Astrocyte (in vitro differentiated cells and primary cell): ENCODE data around the gene DUSP6. TPM values are rescaled to one million over a fixed set of nuclear protein-coding genes. Genes with fewer than 3 reads are reported as not detected.
A peak's percentile ranks its signal among the peaks of the same experiment; 100 is the strongest.

ENCODE experiments used
- DNase-seq: peaks from one replicate; pipeline ENCODE4 v3.0.0-alpha.2; 2010; ENCODE audit warnings: low read depth
- FAIRE-seq: peaks from 2 replicates; lab custom pipeline; 2011; peaks lifted over from hg19 to GRCh38; lab: Jason Lieb, UNC
- H2AFZ ChIP-seq: 2 replicates; pipeline ENCODE4 v1.6.0; 2012; ENCODE audit warnings: low read depth, low read length, inconsistent platforms
- H3K27ac ChIP-seq: 2 replicates; pipeline ENCODE4 v1.5.1; 2011; ENCODE audit warnings: low read depth, low read length, inconsistent platforms
- H3K27me3 ChIP-seq: 2 replicates; pipeline ENCODE4 v1.6.0; 2011; ENCODE audit warnings: low read length, inconsistent platforms; ENCODE audit not compliant: insufficient read depth
- H3K36me3 ChIP-seq: 2 replicates; pipeline ENCODE4 v1.5.1; 2011; ENCODE audit warnings: low read length, inconsistent platforms; ENCODE audit not compliant: insufficient read depth
- H3K4me1 ChIP-seq: 2 replicates; pipeline ENCODE4 v1.5.1; 2011; ENCODE audit warnings: low read length, inconsistent platforms; ENCODE audit not compliant: insufficient read depth
- H3K4me2 ChIP-seq: 2 replicates; pipeline ENCODE4 v1.6.0; 2012; ENCODE audit warnings: low read length, inconsistent platforms
- H3K4me3 ChIP-seq: 2 replicates; pipeline ENCODE4 v1.5.1; 2011; ENCODE audit warnings: low read depth, mild to moderate bottlenecking, low read length, inconsistent platforms; ENCODE audit not compliant: insufficient read depth
- H3K79me2 ChIP-seq: 2 replicates; pipeline ENCODE4 v1.6.0; 2012; ENCODE audit warnings: mild to moderate bottlenecking, low read length, inconsistent platforms; ENCODE audit not compliant: insufficient read depth
- H3K9ac ChIP-seq: 2 replicates; pipeline ENCODE4 v1.6.0; 2012; ENCODE audit warnings: mild to moderate bottlenecking, low read length, inconsistent platforms
- H3K9me3 ChIP-seq: 2 replicates; pipeline ENCODE4 v1.5.1; 2012; ENCODE audit warnings: low read depth, mild to moderate bottlenecking, low read length, inconsistent platforms; ENCODE audit not compliant: insufficient read depth
- H4K20me1 ChIP-seq: 2 replicates; pipeline ENCODE4 v1.6.0; 2012; ENCODE audit warnings: low read length, inconsistent platforms; ENCODE audit not compliant: insufficient read depth
- H3K27ac Mint-ChIP-seq: one replicate; pipeline ENCODE4 v1.8.0; 2021; ENCODE audit warnings: mild to moderate bottlenecking, mixed read lengths; ENCODE audit not compliant: unreplicated experiment
- H3K27me3 Mint-ChIP-seq: one replicate; pipeline ENCODE4 v1.8.0; 2021; ENCODE audit warnings: low read depth, mixed read lengths; ENCODE audit not compliant: unreplicated experiment
- H3K36me3 Mint-ChIP-seq: one replicate; pipeline ENCODE4 v1.8.0; 2021; ENCODE audit warnings: low read depth, mixed read lengths; ENCODE audit not compliant: unreplicated experiment
- H3K4me1 Mint-ChIP-seq: one replicate; pipeline ENCODE4 v1.8.0; 2021; ENCODE audit warnings: low read depth, mixed read lengths; ENCODE audit not compliant: unreplicated experiment
- H3K4me3 Mint-ChIP-seq: one replicate; pipeline ENCODE4 v1.8.0; 2021; ENCODE audit warnings: mild to moderate bottlenecking, moderate library complexity, mixed read lengths; ENCODE audit not compliant: unreplicated experiment
- H3K9me3 Mint-ChIP-seq: one replicate; pipeline ENCODE4 v1.8.0; 2021; ENCODE audit warnings: mild to moderate bottlenecking, mixed read lengths; ENCODE audit not compliant: unreplicated experiment
- CTCF ChIP-seq: IDR thresholded peaks from 2 replicates; pipeline ENCODE4 v1.5.1; 2011; ENCODE audit warnings: low read depth, mild to moderate bottlenecking, inconsistent platforms, low read length, moderate library complexity; ENCODE audit not compliant: insufficient read depth
- EZH2 ChIP-seq: IDR thresholded peaks from 2 replicates; pipeline ENCODE4 v1.6.1; 2012; ENCODE audit warnings: mild to moderate bottlenecking, low read length, inconsistent platforms; ENCODE audit not compliant: insufficient read depth
- total RNA-seq: library from RNA; stranded (reverse); gene quantifications from 2 replicates; pipeline ENCODE4 v1.2.1, GENCODE V29; 2021

DUSP6 gene
- total RNA-seq, 1 donor from 2014 or later: 63.0 TPM

- H3K27me3 Mint-ChIP-seq: no peaks in the 10 kb centered on the region
- H3K4me1 Mint-ChIP-seq: peaks cover 41% of the 10 kb centered on the region
- H3K4me3 ChIP-seq: peak overlapping the region; percentile 89
- H3K4me3 Mint-ChIP-seq: peak overlapping the region; percentile 99
- H3K9ac ChIP-seq: peak overlapping the region; percentile 91
- peaks cover 25% of the 10 kb centered on the region for H3K36me3 ChIP-seq
- H3K9me3 Mint-ChIP-seq: no peaks in the 10 kb centered on the region
- H2AFZ ChIP-seq: no peak overlapping the region
- H3K79me2 ChIP-seq: peaks cover 55% of the 10 kb centered on the region
- H3K4me1 ChIP-seq: peaks cover 54% of the 10 kb centered on the region
- no peaks in the 10 kb centered on the region for H3K9me3 ChIP-seq
- DNase-seq (no peak), FAIRE-seq (no peak)
- peak overlapping the region; percentile 94 for H3K4me2 ChIP-seq
- peak overlapping the region; percentile 80 for H3K27ac ChIP-seq
- H4K20me1 ChIP-seq: peaks cover 56% of the 10 kb centered on the region
- H3K27ac Mint-ChIP-seq: peak overlapping the region; percentile 99
- no peak for TF ChIP-seq EZH2
- no peak for TF ChIP-seq CTCF
- H3K27me3 ChIP-seq: no peaks in the 10 kb centered on the region
- peaks cover 4% of the 10 kb centered on the region for H3K36me3 Mint-ChIP-seq
Measured at GRCh38 chr12:89350260-89350629, 2.1 kb downstream of the DUSP6 start.

- TF ChIP-seq EZH2: no peak
- TF ChIP-seq CTCF: no peak
- peak overlapping the region; percentile 99 for H3K4me3 Mint-ChIP-seq
- H3K79me2 ChIP-seq: peaks cover 51% of the 10 kb centered on the region
Measured at GRCh38 chr12:89349814-89350213, 2.5 kb downstream of the DUSP6 start.

GRCh38 chr12:89348894-89349699 lies 3.2 kb downstream of the DUSP6 start:
- no peaks in the 10 kb centered on the region for H3K27me3 Mint-ChIP-seq
- peak overlapping the region; percentile 91 for H3K9ac ChIP-seq

More at GRCh38 chr12:89349814-89350213, 2.5 kb downstream of the DUSP6 start:
- H3K4me1 Mint-ChIP-seq: peaks cover 41% of the 10 kb centered on the region
- peak overlapping the region; percentile 80 for H3K27ac ChIP-seq
- H4K20me1 ChIP-seq: peaks cover 56% of the 10 kb centered on the region
- FAIRE-seq (no peak), DNase-seq (peak; percentile 76)
- peak overlapping the region; percentile 94 for H3K4me2 ChIP-seq
- peak overlapping the region; percentile 99 for H3K27ac Mint-ChIP-seq
- peaks cover 50% of the 10 kb centered on the region for H3K4me1 ChIP-seq
- H3K36me3 ChIP-seq: peaks cover 25% of the 10 kb centered on the region
- H3K27me3 Mint-ChIP-seq: no peaks in the 10 kb centered on the region
- peaks cover 4% of the 10 kb centered on the region for H3K36me3 Mint-ChIP-seq
- peak overlapping the region; percentile 91 for H3K9ac ChIP-seq
- no peak overlapping the region for H2AFZ ChIP-seq
- no peaks in the 10 kb centered on the region for H3K27me3 ChIP-seq
- peak overlapping the region; percentile 89 for H3K4me3 ChIP-seq
- no peaks in the 10 kb centered on the region for H3K9me3 ChIP-seq
- no peaks in the 10 kb centered on the region for H3K9me3 Mint-ChIP-seq

More at GRCh38 chr12:89348894-89349699, 3.2 kb downstream of the DUSP6 start:
- no peaks in the 10 kb centered on the region for H3K9me3 Mint-ChIP-seq
- DNase-seq: no peak
- peaks cover 43% of the 10 kb centered on the region for H3K4me1 ChIP-seq
- H2AFZ ChIP-seq: no peak overlapping the region
- H3K4me3 Mint-ChIP-seq: peak overlapping the region; percentile 99
- peaks cover 25% of the 10 kb centered on the region for H3K36me3 ChIP-seq
- peaks cover 41% of the 10 kb centered on the region for H3K4me1 Mint-ChIP-seq
- peak overlapping the region; percentile 94 for H3K4me2 ChIP-seq
- peaks cover 50% of the 10 kb centered on the region for H3K79me2 ChIP-seq
- peaks cover 4% of the 10 kb centered on the region for H3K36me3 Mint-ChIP-seq
- H3K27me3 ChIP-seq: no peaks in the 10 kb centered on the region
- no peak overlapping the region for H3K27ac ChIP-seq
- peak overlapping the region; percentile 89 for H3K4me3 ChIP-seq
- peaks cover 56% of the 10 kb centered on the region for H4K20me1 ChIP-seq
- no peak for FAIRE-seq
- no peaks in the 10 kb centered on the region for H3K9me3 ChIP-seq
- TF ChIP-seq EZH2 (no peak), CTCF (no peak)
- H3K27ac Mint-ChIP-seq: peak overlapping the region; percentile 99
